Pancreas (tissue), 10 donors: ENCODE data around the gene DDC. TPM values are rescaled to one million over a fixed set of nuclear protein-coding genes. Genes with fewer than 3 reads are reported as not detected.
A peak's percentile ranks its signal among the peaks of the same experiment; 100 is the strongest.

Experiments
- ATAC-seq, 4 donors: fragments of 200-7000 bp; cut with Tn5 transposase; one replicate each; pipeline versions ENCODE4 v1.8.0 to v1.9.1; 2020; ENCODE audit warnings: mild to moderate bottlenecking in 4 of 4, moderate library complexity in 4 of 4
- DNase-seq, 6 donors: peaks; one replicate each; pipeline ENCODE4 v3.0.0-alpha.2; 2020
- FAIRE-seq: peaks from 2 replicates; lab custom pipeline; 2012; peaks lifted over from hg19 to GRCh38; lab: Jason Lieb, UNC
- H3K27ac ChIP-seq, 4 donors: fragments of 200-600 bp; sonication (generic); 1 replicate in 3 of 4; 2 replicates in 1 of 4; pipeline versions ENCODE4 v1.5.0 to v1.8.0; 2020
- H3K27me3 ChIP-seq, 4 donors: fragments of 200-600 bp; one replicate each; pipeline ENCODE4 v1.8.0; 2021
- H3K36me3 ChIP-seq, 3 donors: fragments of 200-600 bp; sonication (generic) in 1 of 3; one replicate each; pipeline versions ENCODE4 v1.5.0 to v1.8.0; 2020 to 2021
- H3K4me1 ChIP-seq, 3 donors: fragments of 200-600 bp; one replicate each; pipeline ENCODE4 v1.8.0; 2021
- H3K4me3 ChIP-seq, 4 donors: fragments of 200-600 bp; sonication (generic) in 2 of 4; one replicate each; pipeline versions ENCODE4 v1.5.0 to v1.8.0; 2020 to 2021
- H3K9me3 ChIP-seq, 4 donors: fragments of 200-600 bp; one replicate each; pipeline ENCODE4 v1.8.0; 2021
- CTCF ChIP-seq, 4 donors: fragments of 200-600 bp; sonication (generic) in 3 of 4; IDR thresholded peaks; one replicate each; pipeline versions ENCODE4 v1.5.0 to v1.8.0; 2021; ENCODE audit warnings: antibody characterized with exemption in 4 of 4
- WGBS, 2 donors: extraction: QIAGEN DNeasy Blood & Tissue Kit; methylation state at CpG; one replicate each; pipeline ENCODE4 v1.1.7; 2013; 5-methylcytosine and 5-hydroxymethylcytosine counted together
- intact Hi-C, 3 donors: fragments of 100-400 bp; cut with DNase I; formaldehyde crosslinking; loops; one replicate each; pipeline versions ENCODE4 v1.11.1 to v1.14.2; 2022
- polyA plus RNA-seq, 2 donors: library from polyadenylated mRNA; stranded (reverse); fragments of 200-250 nt; gene quantifications; one replicate each; pipeline ENCODE4 v1.2.3, GENCODE V29; 2013
- total RNA-seq, 6 donors: library from RNA; stranded (reverse); fragmentation: NEBNext Ultra II Directional in 4 of 6; extraction: Animal tissue kit (Norgen Biotek cat#: 25700) in 4 of 6; gene quantifications; one replicate each; pipeline versions ENCODE4 v1.2.1 to v1.2.4, GENCODE V29; 2021 to 2023
- donor health status: healthy with polysubstance abuse.
- donor health status: DM: no; HTN: no; CAD: no; lungs with moderate emphysema.
- donor health status: DM: no; HTN: no; CAD: no.
- donor health status: control.
- donor health status: control.
- donor health status: Bipolar disorder and iron deficiency.
- donor health status: DM: yes; HTN: yes; CAD: no.
- donor health status: DM: no; HTN: no; CAD: no.
- donor health status: DM: no; HTN: no; CAD: no.
- donor health status: DM: yes; HTN: yes; CAD: no.

The DDC gene
- total and polyA plus RNA-seq, 8 donors = 2.7 to 25.2 (median 12.0) TPM

- no peak for FAIRE-seq
- ATAC-seq = no peak
- TF ChIP-seq CTCF (IDR thresholded peaks at IDR 0.05) = no peak
- intact Hi-C loops = loop anchor here in 2 of 3 donors (10.0 kb wide), 2 partner anchors 60 to 120 kb away; no protein-coding TSS in a partner anchor
- no peak for DNase-seq
- H3K27me3 ChIP-seq = no peaks in the 10 kb centered on the region
- no peaks in the 10 kb centered on the region for H3K4me1 ChIP-seq
- H3K36me3 ChIP-seq = peaks cover 7 to 77% (median 15%) of the 10 kb centered on the region in 3 donors
- 75 to 81% methylated on average over 7 of the region's 7 CpGs for WGBS, 2 donors
- no peak overlapping the region for H3K27ac ChIP-seq
- no peaks in the 10 kb centered on the region for H3K9me3 ChIP-seq
- H3K4me3 ChIP-seq = no peak overlapping the region
Observed at GRCh38 chr7:50594734-50595485, 29.7 kb upstream of the DDC start.

- TF ChIP-seq CTCF (IDR thresholded peaks at IDR 0.05) = no peak
- H3K36me3 ChIP-seq = peaks cover 7 to 70% (median 15%) of the 10 kb centered on the region in 3 donors
- FAIRE-seq = no peak
- H3K27me3 ChIP-seq = no peaks in the 10 kb centered on the region
- intact Hi-C loops = loop anchor here in 2 of 3 donors (10.0 kb wide), 2 partner anchors 59 to 119 kb away; no protein-coding TSS in a partner anchor
- no peak for ATAC-seq
- WGBS, 2 donors = 87 to 88% methylated on average over 4 of the region's 4 CpGs
- no peak overlapping the region for H3K27ac ChIP-seq
- no peak overlapping the region for H3K4me3 ChIP-seq
- no peaks in the 10 kb centered on the region for H3K4me1 ChIP-seq
- H3K9me3 ChIP-seq = no peaks in the 10 kb centered on the region
- DNase-seq = no peak
Observed at GRCh38 chr7:50594136-50594535, 28.9 kb upstream of the DDC start.

GRCh38 chr7:50592940-50593339, 27.7 kb upstream of the DDC start:
- Histone ChIP-seq H3K36me3 (peaks cover 7 to 58% (median 15%) of the 10 kb centered on the region in 3 donors), H3K9me3 (no peaks in the 10 kb centered on the region), H3K4me3 (no peak overlapping the region), H3K27ac (no peak overlapping the region), H3K27me3 (no peaks in the 10 kb centered on the region), H3K4me1 (no peaks in the 10 kb centered on the region)
- TF ChIP-seq CTCF (IDR thresholded peaks at IDR 0.05) = no peak
- DNase-seq (no peak), ATAC-seq (no peak), FAIRE-seq (no peak)
- intact Hi-C loops = loop anchor here in 2 of 3 donors (10.0 kb wide), 2 partner anchors 58 to 118 kb away; no protein-coding TSS in a partner anchor
- 94 to 95% methylated on average over 13 of the region's 13 CpGs for WGBS, 2 donors

GRCh38 chr7:50591480-50592438, 26.6 kb upstream of the DDC start:
- Histone ChIP-seq H3K4me1 (no peaks in the 10 kb centered on the region), H3K4me3 (no peak overlapping the region), H3K36me3 (peaks cover 7 to 48% (median 15%) of the 10 kb centered on the region in 3 donors), H3K9me3 (no peaks in the 10 kb centered on the region), H3K27me3 (no peaks in the 10 kb centered on the region), H3K27ac (no peak overlapping the region)
- WGBS, 2 donors = 80 to 83% methylated on average over 21 of the region's 21 CpGs
- intact Hi-C loops = loop anchor here in 2 of 3 donors (10.0 kb wide), 2 partner anchors 57 to 117 kb away; no protein-coding TSS in a partner anchor
- DNase-seq (no peak), ATAC-seq (peak in 2 of 4 donors; percentile 8 to 25), FAIRE-seq (no peak)
- no peak for TF ChIP-seq CTCF (IDR thresholded peaks at IDR 0.05)
